Peyer's patch (tissue), 4 donors: Measurements from ENCODE around the gene HOXD8.

ENCODE experiments used
- CTCF ChIP-seq, 6 experiments: fragments of 450-650 bp in 4 of 6; fragments of 200-600 bp in 2 of 6; sonication (generic) in 1 of 6; IDR thresholded peaks; one replicate each; pipeline ENCODE4 v1.5.1; 2017 to 2019; ENCODE audit warnings: antibody characterized with exemption in 6 of 6, mild to moderate bottlenecking in 3 of 6, moderate library complexity in 1 of 6
- POLR2A ChIP-seq, 2 donors: fragments of 450-650 bp; IDR thresholded peaks; one replicate each; pipeline ENCODE4 v1.5.1; 2017; ENCODE audit warnings: antibody characterized with exemption in 2 of 2, mild to moderate bottlenecking in 2 of 2, moderate library complexity in 2 of 2

GRCh38 chr2:176114930-176115625, 14.4 kb upstream of the HOXD8 start:
- no peak for TF ChIP-seq POLR2A (IDR thresholded peaks at IDR 0.05)
- no peak for TF ChIP-seq CTCF (IDR thresholded peaks at IDR 0.05)
